KG1 (cell line): Measurements from ENCODE around the gene MAD1L1.

Source experiments
- DNase-seq: peaks from one replicate; lab custom pipeline; 2025; lab: John Stamatoyannopoulos, UW

Gene MAD1L1

DNA sequence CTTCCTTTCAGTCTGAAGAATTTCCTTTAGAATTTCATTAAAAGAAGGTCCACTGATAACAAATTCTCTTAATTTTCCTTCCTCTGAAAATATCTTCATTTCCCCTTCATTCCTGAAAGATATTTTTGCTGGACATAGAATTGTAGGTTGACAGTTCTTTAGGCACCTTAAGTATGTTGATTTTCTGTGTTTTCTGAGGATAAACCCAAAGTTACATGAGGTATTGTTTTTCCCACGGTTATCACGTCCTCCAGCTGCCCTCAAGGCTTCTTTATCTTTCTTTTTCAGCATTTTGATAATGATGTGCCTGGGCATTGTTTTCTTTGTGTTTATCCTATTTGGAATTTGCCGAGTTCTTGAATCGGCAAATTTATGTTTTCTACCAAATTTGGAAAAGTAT is 457.4 kb downstream of the MAD1L1 start:
- DNase-seq = no peak

DNA sequence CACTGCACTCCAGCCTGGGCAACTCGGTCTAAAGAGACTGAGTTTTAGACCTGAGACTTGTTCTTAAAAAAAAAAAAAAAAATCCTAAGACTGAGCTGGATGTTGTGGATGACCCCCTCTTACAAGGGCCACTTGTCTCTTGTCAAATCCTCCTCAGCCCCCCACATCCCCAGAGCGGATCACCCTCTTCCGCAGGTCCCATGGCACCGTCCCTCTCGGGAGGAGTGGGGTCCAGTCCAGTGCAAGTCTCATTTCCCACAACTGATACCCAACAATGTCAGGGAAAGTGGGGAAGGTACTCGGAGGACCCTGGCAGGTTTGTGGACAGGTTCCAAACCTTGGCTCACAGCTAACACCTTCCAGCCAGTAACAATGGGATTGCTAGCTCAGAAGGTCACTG is 462.4 kb downstream of the MAD1L1 start:
- no peak for DNase-seq

DNA sequence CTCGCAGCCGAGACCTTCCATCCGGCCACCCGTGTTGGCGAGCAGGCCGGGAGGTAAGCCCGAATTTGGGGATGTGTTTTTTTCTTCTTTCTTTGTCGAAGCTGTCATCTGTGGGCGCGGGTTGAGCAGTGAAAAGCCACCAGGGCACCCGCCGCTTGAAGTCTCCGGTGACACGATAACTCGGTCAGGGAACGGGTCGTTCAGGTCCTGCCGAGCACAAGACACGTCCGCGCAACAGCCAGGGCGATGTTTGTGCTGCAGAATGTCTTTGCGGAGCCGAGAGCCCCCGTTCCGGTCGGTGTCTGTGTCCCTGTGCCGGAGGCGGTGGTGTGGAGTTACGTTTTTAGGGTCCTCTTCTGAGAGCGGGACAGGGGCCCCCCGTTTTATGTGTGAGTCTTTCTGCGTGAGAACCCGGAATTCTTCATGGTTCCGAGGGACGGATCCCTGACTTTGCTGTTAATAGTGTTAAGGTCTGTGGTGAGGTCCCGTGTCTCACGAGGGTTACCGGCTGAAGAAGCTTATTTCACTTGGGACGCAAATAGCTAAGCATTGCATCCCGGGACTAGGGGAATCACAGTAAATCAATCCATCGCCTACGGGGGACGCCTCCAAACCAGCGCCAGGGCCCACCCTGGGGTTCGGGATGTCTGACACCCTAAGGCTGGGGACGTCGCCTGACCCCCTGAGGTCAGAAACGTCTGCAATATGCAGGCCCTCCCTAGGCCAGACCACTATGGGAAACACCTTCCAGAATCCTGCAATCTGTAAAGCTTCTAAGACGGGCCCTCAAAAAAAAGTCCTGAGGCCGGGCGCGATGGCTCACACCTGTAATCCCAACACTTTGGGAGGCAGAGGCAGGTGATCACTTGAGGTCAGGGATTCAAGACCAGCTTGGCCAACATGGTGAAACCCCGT is 463.2 kb downstream of the MAD1L1 start:
- no peak for DNase-seq

DNA sequence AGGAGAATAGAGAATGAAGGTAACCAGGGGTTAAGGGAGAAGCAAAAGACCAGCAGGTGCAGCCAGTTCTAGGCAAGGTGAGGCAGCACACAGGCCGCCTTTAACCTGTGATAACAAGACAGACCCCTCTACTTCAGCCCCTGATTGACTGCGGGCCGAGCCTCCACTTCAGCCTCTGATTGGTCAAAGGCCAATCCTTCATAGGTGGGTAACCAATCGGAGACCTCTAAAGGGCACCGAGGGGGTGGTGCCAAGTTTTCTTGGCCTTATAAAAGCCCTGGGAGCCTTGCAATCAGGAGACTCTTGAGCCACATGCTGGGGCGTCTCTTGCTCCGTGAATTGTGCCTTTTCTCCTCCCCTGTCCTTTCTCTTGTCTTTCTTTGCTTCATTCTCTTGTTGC is 463.9 kb downstream of the MAD1L1 start:
- DNase-seq = no peak

DNA sequence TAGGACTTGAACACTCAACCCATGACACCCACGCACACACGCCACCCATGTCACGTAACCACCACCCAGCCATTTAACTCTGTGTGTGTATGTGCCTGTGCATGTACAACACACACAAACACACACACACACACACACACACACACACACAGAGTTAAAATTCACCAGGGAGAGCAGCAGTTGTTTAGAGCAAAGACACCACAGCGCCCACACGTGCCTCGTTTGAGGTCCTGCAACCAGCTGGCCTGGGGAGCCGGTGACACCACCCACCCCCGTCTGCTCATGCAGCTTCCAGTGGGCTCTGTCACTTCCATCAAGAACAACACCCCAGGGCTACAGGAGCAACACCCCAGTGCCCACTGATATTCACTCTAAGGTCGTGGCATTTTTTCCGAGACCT is 465.2 kb downstream of the MAD1L1 start:
- no peak for DNase-seq
